GM10248 (cell line): Measurements from ENCODE around the gene ARPP21.

Experiments used
- CTCF ChIA-PET: fragments of 300-600 bp; sonication (Branson Sonifier 250); formaldehyde crosslinking; extraction: SDS; loops from one replicate; lab custom pipeline; 2021; ENCODE audit warnings: antibody characterized with exemption; lab: Yijun Ruan, JAX
- POLR2A ChIA-PET: fragments of 350-650 bp; sonication (Branson Sonifier 250); formaldehyde crosslinking; extraction: SDS; loops from one replicate; lab custom pipeline; 2020; ENCODE audit warnings: antibody characterized with exemption; lab: Yijun Ruan, JAX
- DNase-seq: peaks from one replicate; pipeline ENCODE4 v3.0.0; 2012; ENCODE audit errors: extremely low spot score
- CTCF ChIP-seq: IDR thresholded peaks from 2 replicates; pipeline ENCODE4 v1.5.1; 2012; ENCODE audit warnings: mild to moderate bottlenecking, low read depth; ENCODE audit errors: extremely low read depth, missing control alignments, control extremely low read depth

ARPP21 gene

DNA sequence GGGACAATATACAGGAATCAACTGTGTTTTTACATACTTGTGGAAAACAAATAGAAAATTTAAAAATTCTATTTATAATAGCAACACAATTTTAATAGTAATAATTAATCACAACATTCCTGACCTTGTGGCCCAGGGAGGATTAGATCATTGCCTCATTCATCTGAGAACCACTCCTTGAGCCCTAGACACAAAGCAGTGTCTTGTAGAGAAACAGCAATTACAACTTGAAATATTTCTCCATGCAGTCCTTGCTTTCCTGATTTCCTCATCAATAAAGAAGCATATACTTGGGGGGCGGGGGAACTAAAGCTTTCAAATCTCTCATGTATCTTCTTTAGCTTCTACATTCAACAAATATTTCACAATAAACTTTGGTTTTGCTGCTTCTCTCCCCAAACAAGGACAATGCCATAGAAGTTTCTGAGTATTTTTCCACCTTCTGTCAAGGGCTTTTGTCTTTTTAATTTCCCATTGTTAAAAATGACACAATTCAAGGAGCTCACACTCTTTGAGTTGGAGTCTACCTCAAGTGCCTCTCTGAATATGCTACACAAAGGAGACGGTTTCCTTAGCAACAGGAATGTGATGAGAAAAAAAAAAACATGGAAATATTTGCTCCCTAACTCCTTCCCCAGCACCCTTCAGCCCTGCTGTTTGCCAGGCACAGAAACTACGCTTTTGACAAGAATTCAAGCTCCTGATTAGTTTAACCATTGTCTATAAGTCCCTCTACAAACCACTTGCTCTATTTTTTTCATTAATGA is 118.8 kb downstream of the ARPP21 start:
- no peak for DNase-seq
- ChIA-PET CTCF (interaction anchor here (1.0 to 1.5 kb wide), 3 partner anchors 7 to 33 kb away, joined by 3 to 4 read pairs (median 3); no protein-coding TSS in a partner anchor), POLR2A (no interaction called here)
- no peak for TF ChIP-seq CTCF

DNA sequence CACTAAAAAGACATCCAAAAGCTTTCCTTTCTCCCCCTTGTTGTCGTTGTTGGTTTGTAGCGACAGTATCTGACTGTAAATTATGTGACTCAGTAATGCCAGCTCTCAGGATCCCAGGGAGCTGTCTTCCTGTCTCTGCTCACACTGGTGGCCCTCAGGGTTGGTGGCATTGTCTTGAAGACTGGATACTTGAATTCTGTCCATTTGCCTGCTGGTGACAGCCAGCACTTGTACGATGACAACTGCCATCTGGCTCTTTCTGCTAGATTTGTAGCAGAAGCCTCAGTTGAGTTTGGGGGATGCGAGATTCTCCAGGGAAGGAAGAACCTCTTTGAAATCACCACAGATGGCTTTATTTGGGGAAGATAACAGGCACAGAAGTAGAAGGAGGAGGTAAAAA is 120.8 kb downstream of the ARPP21 start:
- no peak for TF ChIP-seq CTCF
- no peak for DNase-seq
- ChIA-PET POLR2A (no interaction called here), CTCF (no interaction called here)

DNA sequence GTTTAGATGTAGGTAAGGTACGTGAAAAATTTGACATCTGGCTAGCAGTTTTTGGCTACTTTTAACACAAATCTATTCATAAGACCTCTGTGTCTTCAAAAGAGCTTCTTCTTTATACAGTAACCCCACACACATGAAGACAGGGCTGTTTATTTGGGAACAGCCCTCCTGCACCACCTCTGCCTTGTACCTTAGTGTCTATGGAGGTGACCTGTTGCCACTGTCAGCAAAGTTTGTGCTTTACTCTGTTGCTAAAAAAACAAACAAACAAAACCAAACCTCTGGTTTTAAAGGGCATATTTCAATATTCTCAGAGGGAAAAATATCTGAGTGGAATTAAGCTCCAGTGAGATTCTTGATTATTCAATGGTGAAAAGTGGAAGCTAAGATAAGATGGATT is 122.0 kb downstream of the ARPP21 start:
- ChIA-PET POLR2A (no interaction called here), CTCF (interaction anchor here (1.6 kb wide), 1 partner anchor 11 kb away, joined by 5 read pairs; no protein-coding TSS in a partner anchor)
- TF ChIP-seq CTCF: no peak
- DNase-seq: no peak

- ChIA-PET POLR2A (no interaction called here), CTCF (interaction anchor here (1.3 to 1.9 kb wide), 3 partner anchors 10 to 15 kb away, joined by 5 to 7 read pairs (median 6); no protein-coding TSS in a partner anchor)
- TF ChIP-seq CTCF: no peak
- DNase-seq: no peak
Measured at GRCh38 chr3:35772381-35773015, 133.2 kb downstream of the ARPP21 start.

- ChIA-PET POLR2A (no interaction called here), CTCF (interaction anchor here (1.8 to 1.9 kb wide), 2 partner anchors 9 to 14 kb away, joined by 6 to 7 read pairs; no protein-coding TSS in a partner anchor)
- TF ChIP-seq CTCF: no peak
- no peak for DNase-seq
Measured at GRCh38 chr3:35773417-35773816, 134.1 kb downstream of the ARPP21 start.

DNA sequence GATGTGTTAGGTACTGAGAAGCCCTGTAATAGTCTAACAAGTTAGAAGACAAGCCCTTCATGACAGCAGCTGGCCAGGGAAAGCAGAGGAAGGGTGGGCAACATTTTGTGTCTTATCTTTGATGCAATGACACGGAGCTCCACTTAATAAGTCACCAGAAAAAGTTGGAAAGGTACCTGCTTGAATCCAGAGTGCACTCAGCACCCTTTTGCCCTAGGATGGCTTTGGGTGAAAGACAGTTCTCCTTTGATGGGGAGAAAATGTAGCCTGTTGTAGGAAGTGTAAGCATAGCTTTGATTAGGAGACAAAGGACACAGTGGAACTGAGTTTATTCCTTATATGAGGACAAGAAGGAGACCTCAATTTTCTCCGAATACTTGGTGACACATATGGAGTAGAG is 137.0 kb downstream of the ARPP21 start:
- no peak for TF ChIP-seq CTCF
- ChIA-PET POLR2A (no interaction called here), CTCF (interaction anchor here (0.7 kb wide), 1 partner anchor 24 kb away, joined by 3 read pairs; no protein-coding TSS in a partner anchor)
- DNase-seq: no peak
